ENCODE results near the gene BEND3.
"Not testable (repeated sequence)": the region's sequence is repeated elsewhere in the genome, so short reads cannot be mapped to it uniquely, and the experiment has no call there.

The BEND3 gene

GRCh38 chr6:107114926-107115694 lies at the start of gene BEND3:
BEND3 (minus strand) TSS chr6:107115515; CDS start chr6:107099285, 16,230 bp downstream.
- no peak for DNase-seq (ENCODE audit: low read depth)

- not testable (repeated sequence) for DNase-seq (ENCODE audit: low read depth)
These were observed 49.0 kb upstream of the BEND3 start for GRCh38 chr6:107164299-107164698.

GRCh38 chr6:107161521-107161920 lies 46.2 kb upstream of the BEND3 start:
- DNase-seq (ENCODE audit: low read depth), result no peak

GRCh38 chr6:107156617-107157016 lies 41.3 kb upstream of the BEND3 start:
- no peak for DNase-seq (ENCODE audit: low read depth)

GRCh38 chr6:107154801-107155160 lies 39.5 kb upstream of the BEND3 start:
- no peak for DNase-seq (ENCODE audit: low read depth)

- DNase-seq (ENCODE audit: low read depth), result no peak
These were observed 39.0 kb upstream of the BEND3 start for GRCh38 chr6:107154131-107154800.

GRCh38 chr6:107152638-107153430 lies 37.5 kb upstream of the BEND3 start:
- DNase-seq (ENCODE audit: low read depth), result no peak

- DNase-seq (ENCODE audit: low read depth), result no peak
These were observed 29.4 kb upstream of the BEND3 start for GRCh38 chr6:107144666-107145065.

GRCh38 chr6:107144014-107144413 lies 28.7 kb upstream of the BEND3 start:
- DNase-seq (ENCODE audit: low read depth), result no peak

- DNase-seq (ENCODE audit: low read depth), result no peak
These were observed 25.3 kb upstream of the BEND3 start for GRCh38 chr6:107140581-107140980.

- not testable (repeated sequence) for DNase-seq (ENCODE audit: low read depth)
These were observed 21.0 kb upstream of the BEND3 start for GRCh38 chr6:107136324-107136723.

GRCh38 chr6:107135048-107135680 lies 19.8 kb upstream of the BEND3 start:
- DNase-seq (ENCODE audit: low read depth), result not testable (repeated sequence)

GRCh38 chr6:107132330-107132954 lies 17.1 kb upstream of the BEND3 start:
- DNase-seq (ENCODE audit: low read depth), result no peak

- DNase-seq (ENCODE audit: low read depth), result no peak
These were observed 14.1 kb upstream of the BEND3 start for GRCh38 chr6:107129370-107129925.

GRCh38 chr6:107128577-107128976 lies 13.3 kb upstream of the BEND3 start:
- DNase-seq (ENCODE audit: low read depth), result no peak

GRCh38 chr6:107128175-107128574 lies 12.9 kb upstream of the BEND3 start:
- no peak for DNase-seq (ENCODE audit: low read depth)

GRCh38 chr6:107125771-107126170 lies 10.5 kb upstream of the BEND3 start:
- no peak for DNase-seq (ENCODE audit: low read depth)

- DNase-seq (ENCODE audit: low read depth), result no peak
These were observed 9.6 kb upstream of the BEND3 start for GRCh38 chr6:107124934-107125348.

GRCh38 chr6:107123501-107123900 lies 8.2 kb upstream of the BEND3 start:
- DNase-seq (ENCODE audit: low read depth), result no peak

- no peak for DNase-seq (ENCODE audit: low read depth)
These were observed 7.4 kb upstream of the BEND3 start for GRCh38 chr6:107122748-107123147.

GRCh38 chr6:107121964-107122495 lies 6.7 kb upstream of the BEND3 start:
- no peak for DNase-seq (ENCODE audit: low read depth)

All from stimulated activated CD8-positive, alpha-beta memory T cell treated with anti-CD3 and anti-CD28 coated beads, Interleukin-7, amount 100 ng/mL, for 24 hours (primary cell).